Nephron progenitor cell (in vitro differentiated cells): ENCODE data around the gene RBMS3.

ENCODE experiments used
- DNase-seq: peaks from one replicate; pipeline ENCODE4 v3.0.0; 2021
- H3K27ac Mint-ChIP-seq: 2 replicates; pipeline ENCODE4 v1.8.0; 2021; ENCODE audit warnings: mild to moderate bottlenecking, moderate library complexity, mixed read lengths
- H3K27me3 Mint-ChIP-seq: 2 replicates; pipeline ENCODE4 v1.8.0; 2021; ENCODE audit warnings: mild to moderate bottlenecking, low read depth, mixed read lengths; ENCODE audit not compliant: poor library complexity
- H3K36me3 Mint-ChIP-seq: 2 replicates; pipeline ENCODE4 v1.8.0; 2021; ENCODE audit warnings: low read depth, mixed read lengths
- H3K4me1 Mint-ChIP-seq: 2 replicates; pipeline ENCODE4 v1.8.0; 2021; ENCODE audit warnings: mixed read lengths
- H3K4me3 Mint-ChIP-seq: 2 replicates; pipeline ENCODE4 v1.8.0; 2021; ENCODE audit warnings: mild to moderate bottlenecking, moderate library complexity, mixed read lengths
- H3K9me3 Mint-ChIP-seq: 2 replicates; pipeline ENCODE4 v1.8.0; 2021; ENCODE audit warnings: mild to moderate bottlenecking, moderate library complexity, mixed read lengths
- CTCF ChIP-seq: fragments of 200-600 bp; sonication (generic); IDR thresholded peaks from 2 replicates; pipeline ENCODE4 v1.5.0; 2021; ENCODE audit warnings: antibody characterized with exemption

The RBMS3 gene

GRCh38 chr3:29892976-29893554 lies 612.2 kb downstream of the RBMS3 start:
- no peaks in the 10 kb centered on the region for H3K9me3 Mint-ChIP-seq
- no peaks in the 10 kb centered on the region for H3K36me3 Mint-ChIP-seq
- no peaks in the 10 kb centered on the region for H3K4me1 Mint-ChIP-seq
- no peak for TF ChIP-seq CTCF
- no peaks in the 10 kb centered on the region for H3K27me3 Mint-ChIP-seq
- no peak for DNase-seq
- H3K4me3 Mint-ChIP-seq: no peak overlapping the region
- no peak overlapping the region for H3K27ac Mint-ChIP-seq

- H3K9me3 Mint-ChIP-seq: no peaks in the 10 kb centered on the region
- H3K4me1 Mint-ChIP-seq: no peaks in the 10 kb centered on the region
- no peak for TF ChIP-seq CTCF
- H3K27me3 Mint-ChIP-seq: no peaks in the 10 kb centered on the region
- no peak overlapping the region for H3K4me3 Mint-ChIP-seq
- no peak for DNase-seq
- no peak overlapping the region for H3K27ac Mint-ChIP-seq
- no peaks in the 10 kb centered on the region for H3K36me3 Mint-ChIP-seq
These were observed 616.0 kb downstream of the RBMS3 start for GRCh38 chr3:29896856-29897255.

- DNase-seq: no peak
- no peak overlapping the region for H3K4me3 Mint-ChIP-seq
- no peaks in the 10 kb centered on the region for H3K27me3 Mint-ChIP-seq
- H3K9me3 Mint-ChIP-seq: no peaks in the 10 kb centered on the region
- TF ChIP-seq CTCF: no peak
- no peaks in the 10 kb centered on the region for H3K4me1 Mint-ChIP-seq
- no peak overlapping the region for H3K27ac Mint-ChIP-seq
- H3K36me3 Mint-ChIP-seq: no peaks in the 10 kb centered on the region
These were observed 617.5 kb downstream of the RBMS3 start for GRCh38 chr3:29898171-29898965.

GRCh38 chr3:29899021-29899420 lies 618.1 kb downstream of the RBMS3 start:
- TF ChIP-seq CTCF: no peak
- H3K4me3 Mint-ChIP-seq: no peak overlapping the region
- no peak for DNase-seq
- H3K4me1 Mint-ChIP-seq: no peaks in the 10 kb centered on the region
- no peaks in the 10 kb centered on the region for H3K9me3 Mint-ChIP-seq
- H3K27me3 Mint-ChIP-seq: no peaks in the 10 kb centered on the region
- no peaks in the 10 kb centered on the region for H3K36me3 Mint-ChIP-seq
- no peak overlapping the region for H3K27ac Mint-ChIP-seq

- Mint-ChIP-seq H3K4me3 (no peak overlapping the region), H3K9me3 (no peaks in the 10 kb centered on the region)
These were observed 620.2 kb downstream of the RBMS3 start for GRCh38 chr3:29901097-29901496.

More at GRCh38 chr3:29901097-29901496, 620.2 kb downstream of the RBMS3 start:
- H3K27ac Mint-ChIP-seq: no peak overlapping the region
- DNase-seq: no peak
- H3K36me3 Mint-ChIP-seq: no peaks in the 10 kb centered on the region
- TF ChIP-seq CTCF: no peak
- no peaks in the 10 kb centered on the region for H3K4me1 Mint-ChIP-seq
- no peaks in the 10 kb centered on the region for H3K27me3 Mint-ChIP-seq
